Thyroid gland (tissue), 4 donors: Measurements from ENCODE around the gene MRPS27.

Experiments used
- CTCF ChIP-seq, 6 experiments: fragments of 200-600 bp in 3 of 6; fragments of 450-650 bp in 3 of 6; sonication (generic) in 3 of 6; IDR thresholded peaks; one replicate each; pipeline ENCODE4 v1.5.1; 2016 to 2019; ENCODE audit warnings: antibody characterized with exemption in 6 of 6, mild to moderate bottlenecking in 2 of 6, inconsistent platforms in 1 of 6, moderate library complexity in 1 of 6
- POLR2A ChIP-seq, 2 donors: fragments of 450-650 bp; IDR thresholded peaks; one replicate each; pipeline ENCODE4 v1.6.1; 2017; ENCODE audit warnings: antibody characterized with exemption in 2 of 2, mild to moderate bottlenecking in 2 of 2, moderate library complexity in 1 of 2

GRCh38 chr5:72237415-72237814, 82.6 kb downstream of the MRPS27 start:
- TF ChIP-seq CTCF (IDR thresholded peaks at IDR 0.05) (no peak), POLR2A (IDR thresholded peaks at IDR 0.05) (no peak)
